Forelimb muscle (tissue), 1 donor: Measurements from ENCODE around the gene NYAP2. TPM values are rescaled to one million over a fixed set of nuclear protein-coding genes. Genes with fewer than 3 reads are reported as not detected.

ENCODE experiments used
- DNase-seq: peaks from one replicate; pipeline ENCODE4 v3.0.0-alpha.2; 2013; ENCODE audit warnings: low read depth
- polyA plus RNA-seq: library from polyadenylated mRNA; unstranded; fragments of 120-200 nt; gene quantifications from one replicate; pipeline ENCODE4 v1.2.1, GENCODE V29; 2013; ENCODE audit not compliant: insufficient read length

NYAP2 gene
- polyA plus RNA-seq, 1 donor, result 0.34 TPM

- no peak for DNase-seq
Measured at GRCh38 chr2:225484751-225485150, 85.2 kb downstream of the NYAP2 start.

GRCh38 chr2:225486236-225486635, 86.7 kb downstream of the NYAP2 start:
- DNase-seq, result no peak

GRCh38 chr2:225487878-225488416, 88.4 kb downstream of the NYAP2 start:
- DNase-seq, result no peak

- DNase-seq, result no peak
Measured at GRCh38 chr2:225488743-225489142, 89.2 kb downstream of the NYAP2 start.

GRCh38 chr2:225493420-225494099, 94.0 kb downstream of the NYAP2 start:
- DNase-seq, result no peak

- DNase-seq, result no peak
Measured at GRCh38 chr2:225494100-225494459, 94.6 kb downstream of the NYAP2 start.

GRCh38 chr2:225495706-225496105, 96.2 kb downstream of the NYAP2 start:
- no peak for DNase-seq

GRCh38 chr2:225496568-225496967, 97.1 kb downstream of the NYAP2 start:
- no peak for DNase-seq

GRCh38 chr2:225497166-225497565, 97.7 kb downstream of the NYAP2 start:
- DNase-seq, result no peak

GRCh38 chr2:225501022-225501421, 101.5 kb downstream of the NYAP2 start:
- DNase-seq, result no peak

GRCh38 chr2:225502971-225503370, 103.5 kb downstream of the NYAP2 start:
- DNase-seq, result no peak

- DNase-seq, result no peak
Measured at GRCh38 chr2:225510796-225511195, 111.3 kb downstream of the NYAP2 start.

- DNase-seq, result no peak
Measured at GRCh38 chr2:225512469-225512868, 113.0 kb downstream of the NYAP2 start.

GRCh38 chr2:225512876-225513540, 113.5 kb downstream of the NYAP2 start:
- no peak for DNase-seq

- no peak for DNase-seq
Measured at GRCh38 chr2:225515033-225515432, 115.5 kb downstream of the NYAP2 start.

- no peak for DNase-seq
Measured at GRCh38 chr2:225526760-225527390, 127.4 kb downstream of the NYAP2 start.

- no peak for DNase-seq
Measured at GRCh38 chr2:225531559-225531958, 132.0 kb downstream of the NYAP2 start.

- no peak for DNase-seq
Measured at GRCh38 chr2:225532096-225532495, 132.6 kb downstream of the NYAP2 start.

- DNase-seq, result no peak
Measured at GRCh38 chr2:225534037-225534436, 134.5 kb downstream of the NYAP2 start.

GRCh38 chr2:225534697-225535096, 135.2 kb downstream of the NYAP2 start:
- DNase-seq, result no peak

- DNase-seq, result no peak
Measured at GRCh38 chr2:225536036-225536435, 136.5 kb downstream of the NYAP2 start.

- no peak for DNase-seq
Measured at GRCh38 chr2:225543626-225544025, 144.1 kb downstream of the NYAP2 start.

GRCh38 chr2:225556461-225556860, 157.0 kb downstream of the NYAP2 start:
- no peak for DNase-seq
